ENCODE data around the gene EEF2K. TPM values are rescaled to one million over a fixed set of nuclear protein-coding genes. Genes with fewer than 3 reads are reported as not detected.

Gene EEF2K
- total and polyA plus RNA-seq, 2 of the 13 experiments (the other 11 are each of a cell fraction or from before 2014, with no cell fraction given): 22.0 to 23.8 TPM

GRCh38 chr16:22206013-22206841 lies at the start of gene EEF2K (continued):
- TF ChIP-seq ZNF766 (CRISPR knock-in tag; IDR thresholded peaks at IDR 0.05; ENCODE audit: borderline replicate concordance): peak; percentile 99; the same call in 1 of the 2 replicates
- TF ChIP-seq RFX5 (IDR thresholded peaks at IDR 0.05; ENCODE audit: low read depth, low read length): peak; percentile 53
- peak; percentile 98 for TF ChIP-seq HOXA3 (CRISPR knock-in tag; IDR thresholded peaks at IDR 0.05)
- TF ChIP-seq GPBP1L1 (CRISPR knock-in tag; IDR thresholded peaks at IDR 0.05): no peak
- peak; percentile 64 for TF ChIP-seq USF2 (IDR thresholded peaks at IDR 0.05; ENCODE audit: low read depth, low read length)
- peak; percentile 67 for TF ChIP-seq USF2 (CRISPR knock-in tag; IDR thresholded peaks at IDR 0.05; ENCODE audit: borderline replicate concordance)
- peak; percentile 95 for TF ChIP-seq HDAC2 (CRISPR knock-in tag; IDR thresholded peaks at IDR 0.05)
- TF ChIP-seq CCDC6 (CRISPR knock-in tag; IDR thresholded peaks at IDR 0.05): peak; percentile 100
- peak; percentile 80 for TF ChIP-seq TAF1 (CRISPR knock-in tag; IDR thresholded peaks at IDR 0.05)
- no peak for TF ChIP-seq ZFAT (CRISPR knock-in tag; conservative IDR thresholded peaks at IDR 0.05)
- no peak for TF ChIP-seq SRF (IDR thresholded peaks at IDR 0.05; ENCODE audit: low read depth, low read length)
- TF ChIP-seq MED1 (CRISPR knock-in tag; IDR thresholded peaks at IDR 0.05): peak; percentile 94
- TF ChIP-seq SAFB2 (CRISPR knock-in tag; IDR thresholded peaks at IDR 0.05; ENCODE audit: borderline replicate concordance, low read depth): peak; percentile 99
- no peak for TF ChIP-seq THAP8 (CRISPR knock-in tag; IDR thresholded peaks at IDR 0.05; ENCODE audit: borderline replicate concordance)
- TF ChIP-seq FOXO4 (CRISPR knock-in tag; conservative IDR thresholded peaks at IDR 0.05): peak; percentile 66; the same call in 1 of the 2 replicates
- TF ChIP-seq SNAPC5 (CRISPR knock-in tag; IDR thresholded peaks at IDR 0.05; ENCODE audit: borderline replicate concordance): peak; percentile 95
- peak; percentile 97 for TF ChIP-seq TBX2 (CRISPR knock-in tag; IDR thresholded peaks at IDR 0.05; ENCODE audit: borderline replicate concordance)
- peak; percentile 88 for TF ChIP-seq TSC22D2 (CRISPR knock-in tag; IDR thresholded peaks at IDR 0.05; ENCODE audit: borderline replicate concordance)
- TF ChIP-seq ZNF343 (CRISPR knock-in tag; IDR thresholded peaks at IDR 0.05): peak; percentile 98
- peak; percentile 88 for TF ChIP-seq ZNF354B (CRISPR knock-in tag; IDR thresholded peaks at IDR 0.05)
- peak; percentile 74; the same call in 1 of the 2 replicates for TF ChIP-seq MEIS1 (CRISPR knock-in tag; IDR thresholded peaks at IDR 0.05; ENCODE audit: borderline replicate concordance)
- no peak for TF ChIP-seq NFRKB (IDR thresholded peaks at IDR 0.05)
- TF ChIP-seq RARG (CRISPR knock-in tag; IDR thresholded peaks at IDR 0.05; ENCODE audit: low read depth): peak; percentile 92; the same call in 1 of the 2 replicates

All from HepG2 (cell line).